ENCODE measurements around the gene CAPN1.

CAPN1 gene

GRCh38 chr11:65166893-65167292 is 14.8 kb upstream of the CAPN1 start:
- Histone ChIP-seq H3K4me3 (ENCODE audit: low read length) (no peak overlapping the region), H3K9ac (ENCODE audit: low read length) (no peak overlapping the region), H3K9me2 (replicated peaks; ENCODE audit: insufficient read depth, low read length) (no peaks in the 10 kb centered on the region), H3K4me1 (ENCODE audit: low read length) (no peaks in the 10 kb centered on the region), H3K4me2 (ENCODE audit: low read depth, low read length) (no peak overlapping the region), H3K27me3 (replicated peaks; ENCODE audit: insufficient read depth, low read length) (no peaks in the 10 kb centered on the region), H3K79me2 (ENCODE audit: low read length) (no peaks in the 10 kb centered on the region), H3K27ac (ENCODE audit: low read length) (no peak overlapping the region), H3K9me3 (replicated peaks; ENCODE audit: insufficient read depth, low read length) (no peaks in the 10 kb centered on the region), H2AFZ (ENCODE audit: low read length) (no peak overlapping the region), H4K20me1 (ENCODE audit: insufficient read depth, low read length) (no peaks in the 10 kb centered on the region), H3F3A (ENCODE audit: insufficient read depth, low read length) (no peaks in the 10 kb centered on the region), H3K36me3 (replicated peaks; ENCODE audit: insufficient read depth, low read length) (no peaks in the 10 kb centered on the region)
- TF ChIP-seq EZH2 (optimal IDR thresholded peaks at IDR 0.05; ENCODE audit: low read depth, low read length) (no peak), CTCF (IDR thresholded peaks at IDR 0.05; ENCODE audit: low read length) (no peak), EZH2phosphoT487 (IDR thresholded peaks at IDR 0.05; ENCODE audit: low read length) (no peak)
- DNase-seq, result no peak

- no peak overlapping the region for H3K4me2 ChIP-seq (ENCODE audit: low read depth, low read length)
- no peak overlapping the region for H3K9ac ChIP-seq (ENCODE audit: low read length)
- DNase-seq, result no peak
- no peaks in the 10 kb centered on the region for H3K27me3 ChIP-seq (replicated peaks; ENCODE audit: insufficient read depth, low read length)
- TF ChIP-seq CTCF (IDR thresholded peaks at IDR 0.05; ENCODE audit: low read length), result no peak
- TF ChIP-seq EZH2 (optimal IDR thresholded peaks at IDR 0.05; ENCODE audit: low read depth, low read length), result no peak
- TF ChIP-seq EZH2phosphoT487 (IDR thresholded peaks at IDR 0.05; ENCODE audit: low read length), result no peak
- H3K4me3 ChIP-seq (ENCODE audit: low read length), result no peak overlapping the region
- no peaks in the 10 kb centered on the region for H3K79me2 ChIP-seq (ENCODE audit: low read length)
- H3K9me3 ChIP-seq (replicated peaks; ENCODE audit: insufficient read depth, low read length), result no peaks in the 10 kb centered on the region
- no peaks in the 10 kb centered on the region for H3F3A ChIP-seq (ENCODE audit: insufficient read depth, low read length)
- H2AFZ ChIP-seq (ENCODE audit: low read length), result no peak overlapping the region
- H4K20me1 ChIP-seq (ENCODE audit: insufficient read depth, low read length), result no peaks in the 10 kb centered on the region
- H3K4me1 ChIP-seq (ENCODE audit: low read length), result no peaks in the 10 kb centered on the region
- H3K9me2 ChIP-seq (replicated peaks; ENCODE audit: insufficient read depth, low read length), result no peaks in the 10 kb centered on the region
- H3K27ac ChIP-seq (ENCODE audit: low read length), result no peak overlapping the region
- no peaks in the 10 kb centered on the region for H3K36me3 ChIP-seq (replicated peaks; ENCODE audit: insufficient read depth, low read length)
Observed at GRCh38 chr11:65167656-65168055, 14.1 kb upstream of the CAPN1 start.

GRCh38 chr11:65169164-65169641 is 12.5 kb upstream of the CAPN1 start:
- H3K27me3 ChIP-seq (replicated peaks; ENCODE audit: insufficient read depth, low read length), result no peaks in the 10 kb centered on the region
- H3F3A ChIP-seq (ENCODE audit: insufficient read depth, low read length), result no peaks in the 10 kb centered on the region
- no peaks in the 10 kb centered on the region for H3K4me1 ChIP-seq (ENCODE audit: low read length)
- H3K27ac ChIP-seq (ENCODE audit: low read length), result no peak overlapping the region
- H2AFZ ChIP-seq (ENCODE audit: low read length), result peak overlapping the region; percentile 51
- no peak for TF ChIP-seq EZH2phosphoT487 (IDR thresholded peaks at IDR 0.05; ENCODE audit: low read length)
- H3K9me3 ChIP-seq (replicated peaks; ENCODE audit: insufficient read depth, low read length), result no peaks in the 10 kb centered on the region
- no peaks in the 10 kb centered on the region for H3K36me3 ChIP-seq (replicated peaks; ENCODE audit: insufficient read depth, low read length)
- no peak overlapping the region for H3K4me3 ChIP-seq (ENCODE audit: low read length)
- DNase-seq, result no peak
- H3K79me2 ChIP-seq (ENCODE audit: low read length), result no peaks in the 10 kb centered on the region
- H3K9me2 ChIP-seq (replicated peaks; ENCODE audit: insufficient read depth, low read length), result no peaks in the 10 kb centered on the region
- H4K20me1 ChIP-seq (ENCODE audit: insufficient read depth, low read length), result no peaks in the 10 kb centered on the region
- H3K4me2 ChIP-seq (ENCODE audit: low read depth, low read length), result no peak overlapping the region
- H3K9ac ChIP-seq (ENCODE audit: low read length), result no peak overlapping the region

- Histone ChIP-seq H3K27me3 (replicated peaks; ENCODE audit: insufficient read depth, low read length) (no peaks in the 10 kb centered on the region), H2AFZ (ENCODE audit: low read length) (peak within 1 kb of the TSS; percentile 51), H3F3A (ENCODE audit: insufficient read depth, low read length) (no peaks in the 10 kb centered on the region), H4K20me1 (ENCODE audit: insufficient read depth, low read length) (no peaks in the 10 kb centered on the region), H3K27ac (ENCODE audit: low read length) (no peak within 1 kb of the TSS), H3K4me2 (ENCODE audit: low read depth, low read length) (no peak within 1 kb of the TSS), H3K9me2 (replicated peaks; ENCODE audit: insufficient read depth, low read length) (no peaks in the 10 kb centered on the region), H3K9ac (ENCODE audit: low read length) (no peak within 1 kb of the TSS), H3K9me3 (replicated peaks; ENCODE audit: insufficient read depth, low read length) (no peaks in the 10 kb centered on the region), H3K36me3 (replicated peaks; ENCODE audit: insufficient read depth, low read length) (no peaks in the 10 kb centered on the region), H3K4me1 (ENCODE audit: low read length) (no peaks in the 10 kb centered on the region), H3K79me2 (ENCODE audit: low read length) (no peaks in the 10 kb centered on the region), H3K4me3 (ENCODE audit: low read length) (no peak within 1 kb of the TSS)
- DNase-seq, result no peak
- TF ChIP-seq EZH2 (optimal IDR thresholded peaks at IDR 0.05; ENCODE audit: low read depth, low read length) (no peak), CTCF (IDR thresholded peaks at IDR 0.05; ENCODE audit: low read length) (no peak), EZH2phosphoT487 (IDR thresholded peaks at IDR 0.05; ENCODE audit: low read length) (no peak)
Observed at GRCh38 chr11:65170058-65170534, 11.6 kb upstream of the CAPN1 start, which contains the start of gene SPDYC. Gene SPDYC, plus strand, starts transcription at chr11:65170233. Its CDS starts 1,125 bp downstream, at chr11:65171358.

All from MM.1S (cell line).